Fibroblast of mammary gland (primary cell): ENCODE measurements around the gene LCLAT1.

Experiments
- DNase-seq: peaks from one replicate; pipeline ENCODE4 v3.0.0-alpha.2; 2010; ENCODE audit warnings: low read depth
- H3K4me3 ChIP-seq: 2 replicates; pipeline ENCODE4 v1.5.1; 2011; ENCODE audit warnings: low read depth, mild to moderate bottlenecking, low read length, moderate library complexity; ENCODE audit not compliant: control insufficient read depth
- CTCF ChIP-seq: conservative IDR thresholded peaks from 2 replicates; pipeline ENCODE4 v1.5.1; 2011; ENCODE audit warnings: low read depth, low read length, inconsistent platforms; ENCODE audit not compliant: control insufficient read depth, insufficient read depth

The LCLAT1 gene

GRCh38 chr2:30689496-30690125 is 242.6 kb downstream of the LCLAT1 start:
- no peak overlapping the region for H3K4me3 ChIP-seq
- no peak for DNase-seq
- TF ChIP-seq CTCF = no peak

GRCh38 chr2:30690126-30690561 is 243.1 kb downstream of the LCLAT1 start:
- no peak for DNase-seq
- no peak for TF ChIP-seq CTCF
- H3K4me3 ChIP-seq = no peak overlapping the region

DNA sequence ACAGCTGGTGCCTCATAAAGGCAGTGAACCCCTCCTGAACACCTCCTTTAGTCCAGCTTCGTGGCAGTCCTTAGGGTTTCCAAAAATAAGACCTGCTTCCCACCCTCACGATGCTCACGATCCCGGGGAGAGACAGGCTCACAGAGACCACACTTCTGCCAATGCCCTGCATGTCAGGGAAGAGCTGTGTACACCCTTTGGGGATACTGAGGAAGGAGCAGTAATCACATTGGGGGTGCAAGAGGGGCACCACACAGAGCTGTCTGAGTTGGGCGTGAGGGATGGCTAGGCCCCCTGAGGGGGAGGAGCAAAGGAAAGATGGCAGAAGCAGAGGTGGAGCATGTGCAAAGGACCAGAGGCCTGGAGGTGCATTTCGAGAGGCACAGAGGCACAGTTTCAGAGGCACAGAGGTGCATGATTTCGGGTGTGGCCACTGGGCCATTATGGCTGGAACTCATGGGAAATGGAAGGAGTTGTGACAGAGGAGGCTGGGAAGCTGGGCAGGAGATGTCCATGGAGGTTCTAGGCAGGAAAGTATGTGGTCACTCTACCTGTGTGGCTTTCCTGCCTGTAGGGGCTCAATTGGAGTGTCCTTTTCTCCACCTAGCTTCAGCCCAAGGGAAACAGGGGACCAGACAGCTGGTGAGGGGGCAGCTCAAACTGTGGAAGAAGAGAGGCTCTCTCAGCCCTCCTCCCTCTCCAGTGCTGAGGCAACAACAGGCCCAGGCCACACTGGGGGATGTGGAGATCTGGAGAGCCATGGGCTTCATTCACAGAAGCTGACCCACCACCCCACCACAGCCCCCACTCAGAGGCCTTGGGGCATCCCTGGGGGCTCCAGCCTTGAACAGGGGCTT is 244.3 kb downstream of the LCLAT1 start:
- no peak for DNase-seq
- H3K4me3 ChIP-seq = no peak overlapping the region
- TF ChIP-seq CTCF = no peak

DNA sequence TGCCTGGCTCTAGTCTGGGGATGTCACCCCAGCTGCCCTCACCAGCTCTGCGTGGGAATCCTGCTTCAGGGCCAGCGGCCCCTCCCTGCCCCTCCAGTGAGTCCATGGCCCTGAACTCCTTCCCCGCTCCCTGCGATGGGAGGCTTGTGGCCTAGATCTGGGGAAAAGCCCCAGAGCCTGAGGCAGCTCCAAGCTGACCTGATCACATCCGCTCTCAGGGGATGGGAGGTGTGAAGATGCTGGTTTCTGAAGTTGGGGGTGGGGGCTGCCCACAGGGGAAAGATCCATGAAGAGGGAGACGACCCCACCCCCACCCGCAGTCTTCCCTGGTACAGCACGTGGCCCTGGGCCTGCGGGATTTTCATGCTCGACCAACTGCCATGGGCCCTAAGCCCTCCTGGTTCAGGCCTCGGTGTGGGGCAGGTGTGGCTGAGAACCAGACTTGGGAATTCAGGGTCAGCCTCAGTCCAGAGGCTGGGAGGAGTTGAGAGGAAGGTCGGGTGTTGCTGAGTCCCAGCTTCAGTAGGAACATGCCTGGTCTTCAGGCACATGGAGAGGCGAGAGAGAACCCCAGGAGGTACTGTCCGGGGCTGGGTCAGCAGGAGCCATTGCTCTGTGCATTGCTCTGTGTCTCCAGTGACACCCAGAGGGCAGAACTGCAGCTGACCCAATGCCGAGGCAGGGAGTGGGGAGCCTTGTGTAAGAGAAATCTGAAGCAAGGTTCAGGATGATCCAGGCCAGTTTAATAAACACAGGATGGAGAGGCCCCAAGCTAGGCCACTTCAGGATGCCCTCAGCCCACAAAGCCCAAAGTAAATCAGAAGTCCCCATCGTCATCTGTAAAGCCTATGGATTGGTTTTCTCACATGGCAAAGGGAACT is 245.1 kb downstream of the LCLAT1 start:
- peak; percentile 38 for DNase-seq
- no peak overlapping the region for H3K4me3 ChIP-seq

DNA sequence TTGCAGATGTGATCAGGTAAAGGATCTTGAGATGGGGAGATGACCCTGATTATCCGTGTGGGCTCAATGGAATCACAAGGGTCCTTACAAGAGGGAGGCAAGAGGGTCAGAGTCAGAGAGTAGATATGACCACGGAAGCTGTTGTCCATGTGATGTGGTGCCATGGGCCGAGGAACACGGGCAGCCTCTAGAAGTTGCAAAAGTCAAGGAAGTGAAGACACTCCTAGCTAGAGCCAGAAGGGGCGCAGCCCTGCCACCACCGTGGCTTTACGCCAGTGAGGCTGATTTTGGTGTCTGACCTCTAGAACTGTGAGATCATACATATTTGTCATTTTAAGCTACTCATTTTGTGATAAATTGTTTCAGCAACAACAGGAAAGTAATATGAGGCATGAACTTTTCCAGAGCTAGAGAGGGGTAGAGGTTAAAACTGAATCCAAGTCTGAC is 245.8 kb downstream of the LCLAT1 start:
- no peak overlapping the region for H3K4me3 ChIP-seq
- no peak for TF ChIP-seq CTCF
- DNase-seq = no peak

More for the DNA sequence above, 245.1 kb downstream of the LCLAT1 start:
- peak; percentile 39 for TF ChIP-seq CTCF
